K562 (cell line): ENCODE measurements around the gene KLHDC7B.

ENCODE experiments used
- CREM ChIP-seq: IDR thresholded peaks from 2 replicates; pipeline ENCODE4 v1.6.1; 2014; ENCODE audit warnings: antibody characterized with exemption, low read depth
- CTCF ChIP-seq, 3 experiments: IDR thresholded peaks in 2 of 3; conservative IDR thresholded peaks in 1 of 3; 2 replicates each; pipeline ENCODE4 v1.5.1; 2011 to 2012; ENCODE audit warnings: low read length in 3 of 3, mild to moderate bottlenecking in 3 of 3, control low read depth in 2 of 3, improper control_type of control experiment in 1 of 3, inconsistent platforms in 1 of 3, low read depth in 1 of 3, mixed read lengths in 1 of 3, moderate library complexity in 1 of 3; ENCODE audit not compliant: insufficient read depth in 2 of 3
- FOXJ2 ChIP-seq: fragments of 200-800 bp; sonication (Bioruptor generic); IDR thresholded peaks from 2 replicates; pipeline ENCODE4 v1.6.1; 2016; ENCODE audit warnings: missing genetic modification characterization, missing compliant biosample characterization
- GABPA ChIP-seq: fragments of 200-800 bp; sonication (Bioruptor generic); conservative IDR thresholded peaks from 2 replicates; pipeline ENCODE4 v1.6.1; 2016; ENCODE audit warnings: low read depth, missing genetic modification characterization, missing compliant biosample characterization
- MAFF ChIP-seq: IDR thresholded peaks from 2 replicates; pipeline ENCODE4 v1.6.1; 2012; ENCODE audit warnings: low read length, improper control_type of control experiment
- NFYB ChIP-seq: IDR thresholded peaks from 2 replicates; pipeline ENCODE4 v1.6.1; 2011; ENCODE audit warnings: mild to moderate bottlenecking, moderate library complexity; ENCODE audit not compliant: insufficient read length; ENCODE audit errors: extremely low read depth
- POLR2A ChIP-seq: fragments of 450-650 bp; conservative IDR thresholded peaks from 2 replicates; pipeline ENCODE4 v1.6.1; 2016
- STAG1 ChIP-seq: sonication (generic); formaldehyde crosslinking; IDR thresholded peaks from 2 replicates; pipeline ENCODE4 v1.5.0; 2020; ENCODE audit warnings: missing genetic modification reagents, borderline replicate concordance
- TAF7 ChIP-seq: fragments of 450-650 bp; IDR thresholded peaks from 2 replicates; pipeline ENCODE4 v1.6.1; 2016; ENCODE audit warnings: missing genetic modification characterization, missing compliant biosample characterization
- ZNF589 ChIP-seq: fragments of 200-800 bp; sonication (Bioruptor generic); IDR thresholded peaks from 2 replicates; pipeline ENCODE4 v1.6.1; 2016; ENCODE audit warnings: low read depth, missing genetic modification characterization, missing compliant biosample characterization

- TF ChIP-seq POLR2A: no peak
- no peak for TF ChIP-seq GABPA (tag)
- TF ChIP-seq CREM: no peak
- TF ChIP-seq CTCF (IDR thresholded peaks at IDR 0.05 in 2 of 3, conservative IDR thresholded peaks at IDR 0.05 in 1 of 3; ENCODE audit: insufficient read depth in 2 of 3, low read depth in 1 of 3, low read length in 3 of 3): no peak
- no peak for TF ChIP-seq ZNF589 (CRISPR knock-in tag)
- TF ChIP-seq STAG1 (CRISPR knock-in tag): no peak
- no peak for TF ChIP-seq NFYB
- TF ChIP-seq FOXJ2 (tag): no peak
- TF ChIP-seq TAF7 (tag): no peak
- TF ChIP-seq MAFF: no peak
Measured at GRCh38 chr22:50586416-50586815, 40.7 kb downstream of the KLHDC7B start.
